Measurements from ENCODE around the gene MYO5C.

DNA sequence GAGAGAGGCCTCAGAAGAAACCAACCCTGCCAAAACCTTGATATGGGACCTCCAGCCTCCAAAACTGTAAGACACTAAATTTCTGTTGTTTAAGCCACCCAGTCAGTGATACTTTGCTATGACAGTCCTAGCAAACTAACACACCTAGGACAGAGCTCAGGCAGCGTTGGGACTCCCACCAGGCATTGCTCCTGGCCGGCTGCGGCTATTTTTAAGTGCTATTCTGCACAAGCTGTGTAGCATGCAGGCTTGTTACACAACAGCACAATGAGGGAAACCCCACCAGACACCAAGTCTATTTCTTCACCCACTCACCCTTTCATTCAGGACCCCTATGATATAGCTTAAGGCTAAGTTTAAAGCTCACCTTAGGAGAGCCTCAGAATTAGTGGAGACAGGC lies 57.5 kb downstream of the MYO5C start:
- TF ChIP-seq, protein P1, sequence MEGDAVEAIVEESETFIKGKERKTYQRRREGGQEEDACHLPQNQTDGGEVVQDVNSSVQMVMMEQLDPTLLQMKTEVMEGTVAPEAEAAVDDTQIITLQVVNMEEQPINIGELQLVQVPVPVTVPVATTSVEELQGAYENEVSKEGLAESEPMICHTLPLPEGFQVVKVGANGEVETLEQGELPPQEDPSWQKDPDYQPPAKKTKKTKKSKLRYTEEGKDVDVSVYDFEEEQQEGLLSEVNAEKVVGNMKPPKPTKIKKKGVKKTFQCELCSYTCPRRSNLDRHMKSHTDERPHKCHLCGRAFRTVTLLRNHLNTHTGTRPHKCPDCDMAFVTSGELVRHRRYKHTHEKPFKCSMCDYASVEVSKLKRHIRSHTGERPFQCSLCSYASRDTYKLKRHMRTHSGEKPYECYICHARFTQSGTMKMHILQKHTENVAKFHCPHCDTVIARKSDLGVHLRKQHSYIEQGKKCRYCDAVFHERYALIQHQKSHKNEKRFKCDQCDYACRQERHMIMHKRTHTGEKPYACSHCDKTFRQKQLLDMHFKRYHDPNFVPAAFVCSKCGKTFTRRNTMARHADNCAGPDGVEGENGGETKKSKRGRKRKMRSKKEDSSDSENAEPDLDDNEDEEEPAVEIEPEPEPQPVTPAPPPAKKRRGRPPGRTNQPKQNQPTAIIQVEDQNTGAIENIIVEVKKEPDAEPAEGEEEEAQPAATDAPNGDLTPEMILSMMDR (IDR thresholded peaks at IDR 0.05 in 4 of 5, conservative IDR thresholded peaks at IDR 0.05 in 1 of 5): no peak
- no peak for TF ChIP-seq POLR2A (IDR thresholded peaks at IDR 0.05)

Measured in gastrocnemius medialis (tissue), 4 donors.